Measurements from ENCODE around the gene ARHGAP28. TPM values are rescaled to one million over a fixed set of nuclear protein-coding genes. Genes with fewer than 3 reads are reported as not detected.

The ARHGAP28 gene
- total and polyA plus RNA-seq, 2 experiments from 2014 or later, result 0.20 TPM; not detected in 1

GRCh38 chr18:6855767-6856166, 126.3 kb downstream of the ARHGAP28 start:
- TF ChIP-seq EZH2 (IDR thresholded peaks at IDR 0.05; ENCODE audit: insufficient read depth, poor library complexity, severe bottlenecking) (no peak), EZH2phosphoT487 (IDR thresholded peaks at IDR 0.05; ENCODE audit: insufficient read depth, low read depth) (no peak)
- H2AFZ ChIP-seq, result no peak overlapping the region
- WGBS, 2 experiments (ENCODE audit: low coverage in 1 of 2, low lambda C conversion rate in 2 of 2, missing lambda C conversion rate in 2 of 2), result 70% methylated on average over 12 of the region's 12 CpGs

GRCh38 chr18:6857300-6857699, 127.8 kb downstream of the ARHGAP28 start:
- no peaks in the 10 kb centered on the region for H3K9me2 ChIP-seq (ENCODE audit: insufficient read depth)
- H3K79me2 ChIP-seq (ENCODE audit: insufficient read depth), result no peaks in the 10 kb centered on the region
- H3K36me3 ChIP-seq (ENCODE audit: low read depth), result no peaks in the 10 kb centered on the region
- no peaks in the 10 kb centered on the region for H3K9me3 ChIP-seq (ENCODE audit: low read depth)
- no peak overlapping the region for H3K4me3 ChIP-seq
- H3K4me2 ChIP-seq (ENCODE audit: unreplicated experiment), result no peak overlapping the region
- no peak for TF ChIP-seq EZH2phosphoT487 (IDR thresholded peaks at IDR 0.05; ENCODE audit: insufficient read depth, low read depth)
- H2AFZ ChIP-seq, result no peak overlapping the region
- H3F3A ChIP-seq (ENCODE audit: insufficient read depth), result no peaks in the 10 kb centered on the region
- in situ Hi-C loops (cut with MboI), result no loop called here
- no peak overlapping the region for H3K27ac ChIP-seq
- 67 to 69% methylated on average over 12 of the region's 12 CpGs for WGBS, 2 experiments (ENCODE audit: low coverage in 1 of 2, low lambda C conversion rate in 2 of 2, missing lambda C conversion rate in 2 of 2)
- H3K9ac ChIP-seq, result no peak overlapping the region
- no peaks in the 10 kb centered on the region for H3K27me3 ChIP-seq (replicated peaks; ENCODE audit: insufficient read depth)
- DNase-seq, result no peak
- no peaks in the 10 kb centered on the region for H4K20me1 ChIP-seq (ENCODE audit: insufficient read depth)
- H3K4me1 ChIP-seq (ENCODE audit: insufficient read depth), result no peaks in the 10 kb centered on the region

More at GRCh38 chr18:6855767-6856166, 126.3 kb downstream of the ARHGAP28 start:
- H4K20me1 ChIP-seq (ENCODE audit: insufficient read depth), result no peaks in the 10 kb centered on the region
- no peaks in the 10 kb centered on the region for H3F3A ChIP-seq (ENCODE audit: insufficient read depth)
- no peak for DNase-seq
- no peak overlapping the region for H3K27ac ChIP-seq
- H3K9me2 ChIP-seq (ENCODE audit: insufficient read depth), result no peaks in the 10 kb centered on the region
- H3K27me3 ChIP-seq (replicated peaks; ENCODE audit: insufficient read depth), result no peaks in the 10 kb centered on the region
- no peaks in the 10 kb centered on the region for H3K79me2 ChIP-seq (ENCODE audit: insufficient read depth)
- H3K4me1 ChIP-seq (ENCODE audit: insufficient read depth), result no peaks in the 10 kb centered on the region
- no peaks in the 10 kb centered on the region for H3K9me3 ChIP-seq (ENCODE audit: low read depth)
- in situ Hi-C loops (cut with MboI), result no loop called here
- no peak overlapping the region for H3K4me2 ChIP-seq (ENCODE audit: unreplicated experiment)
- no peak overlapping the region for H3K9ac ChIP-seq
- H3K36me3 ChIP-seq (ENCODE audit: low read depth), result no peaks in the 10 kb centered on the region
- no peak overlapping the region for H3K4me3 ChIP-seq

- Histone ChIP-seq H3K36me3 (ENCODE audit: low read depth) (no peaks in the 10 kb centered on the region), H3K4me1 (ENCODE audit: insufficient read depth) (no peaks in the 10 kb centered on the region), H3K4me3 (no peak overlapping the region), H3K9me2 (ENCODE audit: insufficient read depth) (no peaks in the 10 kb centered on the region), H3F3A (ENCODE audit: insufficient read depth) (no peaks in the 10 kb centered on the region), H3K27ac (no peak overlapping the region), H3K27me3 (replicated peaks; ENCODE audit: insufficient read depth) (no peaks in the 10 kb centered on the region), H4K20me1 (ENCODE audit: insufficient read depth) (no peaks in the 10 kb centered on the region), H3K4me2 (ENCODE audit: unreplicated experiment) (no peak overlapping the region), H3K9ac (no peak overlapping the region), H3K9me3 (ENCODE audit: low read depth) (no peaks in the 10 kb centered on the region), H2AFZ (no peak overlapping the region), H3K79me2 (ENCODE audit: insufficient read depth) (no peaks in the 10 kb centered on the region)
- in situ Hi-C loops (cut with MboI), result no loop called here
- no peak for DNase-seq
- TF ChIP-seq EZH2 (IDR thresholded peaks at IDR 0.05; ENCODE audit: insufficient read depth, poor library complexity, severe bottlenecking) (no peak), EZH2phosphoT487 (IDR thresholded peaks at IDR 0.05; ENCODE audit: insufficient read depth, low read depth) (no peak)
- WGBS, 2 experiments (ENCODE audit: low coverage in 1 of 2, low lambda C conversion rate in 2 of 2, missing lambda C conversion rate in 2 of 2), result 77 to 81% methylated on average over 4 of the region's 4 CpGs
Measured at GRCh38 chr18:6859676-6860422, 130.3 kb downstream of the ARHGAP28 start.

- H3F3A ChIP-seq (ENCODE audit: insufficient read depth), result no peaks in the 10 kb centered on the region
- TF ChIP-seq EZH2 (IDR thresholded peaks at IDR 0.05; ENCODE audit: insufficient read depth, poor library complexity, severe bottlenecking) (no peak), EZH2phosphoT487 (IDR thresholded peaks at IDR 0.05; ENCODE audit: insufficient read depth, low read depth) (no peak)
- no peaks in the 10 kb centered on the region for H4K20me1 ChIP-seq (ENCODE audit: insufficient read depth)
- H3K79me2 ChIP-seq (ENCODE audit: insufficient read depth), result no peaks in the 10 kb centered on the region
- no peak overlapping the region for H3K9ac ChIP-seq
- 54 to 55% methylated on average over 4 of the region's 4 CpGs for WGBS, 2 experiments (ENCODE audit: low coverage in 1 of 2, low lambda C conversion rate in 2 of 2, missing lambda C conversion rate in 2 of 2)
- no peak overlapping the region for H3K27ac ChIP-seq
- H3K36me3 ChIP-seq (ENCODE audit: low read depth), result no peaks in the 10 kb centered on the region
- in situ Hi-C loops (cut with MboI), result no loop called here
- no peak for DNase-seq
- H3K4me1 ChIP-seq (ENCODE audit: insufficient read depth), result no peaks in the 10 kb centered on the region
- no peak overlapping the region for H3K4me3 ChIP-seq
- H2AFZ ChIP-seq, result no peak overlapping the region
- H3K9me3 ChIP-seq (ENCODE audit: low read depth), result no peaks in the 10 kb centered on the region
- H3K9me2 ChIP-seq (ENCODE audit: insufficient read depth), result no peaks in the 10 kb centered on the region
- no peaks in the 10 kb centered on the region for H3K27me3 ChIP-seq (replicated peaks; ENCODE audit: insufficient read depth)
- no peak overlapping the region for H3K4me2 ChIP-seq (ENCODE audit: unreplicated experiment)
Measured at GRCh38 chr18:6860804-6861448, 131.4 kb downstream of the ARHGAP28 start.

All from GM23248 (cell line).